GM23338 (cell line): ENCODE results near the gene SLC22A17. TPM values are rescaled to one million over a fixed set of nuclear protein-coding genes. Genes with fewer than 3 reads are reported as not detected.

Experiments
- ATAC-seq: fragments of 200-7000 bp; cut with Tn5 transposase; 3 replicates; pipeline ENCODE4 v1.9.1; 2020
- DNase-seq: peaks from one replicate; pipeline ENCODE4 v3.0.0-alpha.2; 2015; ENCODE audit warnings: low spot score
- H2AFZ ChIP-seq: fragments of 200-600 bp; sonication (generic); 2 replicates; pipeline ENCODE4 v1.8.0; 2016; ENCODE audit warnings: antibody characterized with exemption, mild to moderate bottlenecking, moderate library complexity
- H3F3A ChIP-seq: fragments of 200-600 bp; sonication (generic); replicated peaks from 2 replicates; pipeline ENCODE4 v1.8.0; 2017; ENCODE audit warnings: antibody characterized with exemption, mixed run types, low read depth
- H3K27ac ChIP-seq: fragments of 200-600 bp; sonication (generic); 2 replicates; pipeline ENCODE4 v1.6.1; 2016; ENCODE audit warnings: low read depth
- H3K27me3 ChIP-seq: fragments of 200-600 bp; sonication (generic); 2 replicates; pipeline ENCODE4 v1.8.0; 2016; ENCODE audit warnings: mild to moderate bottlenecking, mixed run types, moderate library complexity; ENCODE audit not compliant: insufficient read depth
- H3K36me3 ChIP-seq: fragments of 200-600 bp; sonication (generic); 2 replicates; pipeline ENCODE4 v1.8.0; 2016; ENCODE audit warnings: mild to moderate bottlenecking; ENCODE audit not compliant: insufficient read depth
- H3K4me1 ChIP-seq: fragments of 200-600 bp; sonication (generic); 2 replicates; pipeline ENCODE4 v1.8.0; 2016; ENCODE audit warnings: mild to moderate bottlenecking, moderate library complexity; ENCODE audit not compliant: insufficient read depth
- H3K4me2 ChIP-seq: fragments of 200-600 bp; sonication (generic); 2 replicates; pipeline ENCODE4 v1.7.1; 2017; ENCODE audit warnings: mixed run types
- H3K4me3 ChIP-seq: fragments of 200-600 bp; sonication (generic); 2 replicates; pipeline ENCODE4 v1.6.1; 2016; ENCODE audit warnings: mixed run types
- H3K79me2 ChIP-seq: fragments of 200-600 bp; sonication (generic); replicated peaks from 2 replicates; pipeline ENCODE4 v1.8.0; 2017; ENCODE audit warnings: mild to moderate bottlenecking; ENCODE audit not compliant: insufficient read depth
- H3K9me2 ChIP-seq: fragments of 200-600 bp; sonication (generic); 2 replicates; pipeline ENCODE4 v1.8.0; 2017; ENCODE audit not compliant: insufficient read depth
- H4K20me1 ChIP-seq: fragments of 200-600 bp; sonication (generic); replicated peaks from 2 replicates; pipeline ENCODE4 v1.8.0; 2017; ENCODE audit warnings: mild to moderate bottlenecking; ENCODE audit not compliant: insufficient read depth
- H3K27ac Mint-ChIP-seq: 2 replicates; pipeline ENCODE4 v1.8.0; 2020; ENCODE audit warnings: inconsistent platforms, mild to moderate bottlenecking, moderate library complexity, mixed read lengths
- H3K27me3 Mint-ChIP-seq: 3 replicates; pipeline ENCODE4 v1.8.0; 2022; ENCODE audit warnings: low read depth, mild to moderate bottlenecking, moderate library complexity, mixed read lengths, inconsistent platforms; ENCODE audit not compliant: insufficient read depth, poor library complexity
- H3K36me3 Mint-ChIP-seq: 3 replicates; pipeline ENCODE4 v1.8.0; 2021; ENCODE audit warnings: low read depth, mild to moderate bottlenecking, inconsistent platforms, moderate library complexity, mixed read lengths
- H3K4me1 Mint-ChIP-seq: 3 replicates; pipeline ENCODE4 v1.8.0; 2020; ENCODE audit warnings: mild to moderate bottlenecking, inconsistent platforms, mixed read lengths
- H3K4me3 Mint-ChIP-seq: 3 replicates; pipeline ENCODE4 v1.8.0; 2021; ENCODE audit warnings: moderate library complexity, mild to moderate bottlenecking, inconsistent platforms, mixed read lengths
- H3K9me3 Mint-ChIP-seq: 3 replicates; pipeline ENCODE4 v1.8.0; 2020; ENCODE audit warnings: moderate library complexity, mild to moderate bottlenecking, inconsistent platforms, mixed read lengths
- CREB1 ChIP-seq: fragments of 250-450 bp; sonication (Bioruptor Pico); IDR thresholded peaks from 2 replicates; pipeline ENCODE4 v1.5.0; 2020; ENCODE audit warnings: low read depth, mild to moderate bottlenecking, moderate library complexity
- ETS1 ChIP-seq: IDR thresholded peaks from 2 replicates; pipeline ENCODE4 v1.6.1; 2016; ENCODE audit warnings: antibody characterized with exemption
- EZH2 ChIP-seq: fragments of 200-600 bp; sonication (generic); IDR thresholded peaks from one replicate; pipeline ENCODE4 v1.8.0; 2017; ENCODE audit warnings: antibody characterized with exemption, mild to moderate bottlenecking, low read depth; ENCODE audit not compliant: unreplicated experiment
- EZH2phosphoT487 ChIP-seq: fragments of 200-600 bp; sonication (generic); IDR thresholded peaks from one replicate; pipeline ENCODE4 v1.8.1; 2018; ENCODE audit warnings: antibody characterized with exemption; ENCODE audit not compliant: unreplicated experiment
- JUNB ChIP-seq: IDR thresholded peaks from one replicate; pipeline ENCODE4 v1.6.1; 2016; ENCODE audit warnings: antibody characterized with exemption; ENCODE audit not compliant: unreplicated experiment
- POLR2AphosphoS5 ChIP-seq: IDR thresholded peaks from 2 replicates; pipeline ENCODE4 v1.6.1; 2016; ENCODE audit warnings: antibody characterized with exemption, low read depth
- ZNF114 ChIP-seq: fragments of 250-450 bp; sonication (Bioruptor Pico); IDR thresholded peaks from 2 replicates; pipeline ENCODE4 v1.5.0; 2020; ENCODE audit warnings: mild to moderate bottlenecking, moderate library complexity
- ZNF331 ChIP-seq: fragments of 250-450 bp; sonication (Bioruptor Pico); IDR thresholded peaks from 2 replicates; pipeline ENCODE4 v1.5.0; 2020; ENCODE audit warnings: low read depth, mild to moderate bottlenecking, moderate library complexity
- ZNF462 ChIP-seq: fragments of 250-450 bp; sonication (Bioruptor Pico); IDR thresholded peaks from 2 replicates; pipeline ENCODE4 v1.5.0; 2020; ENCODE audit warnings: mild to moderate bottlenecking, moderate library complexity
- polyA plus RNA-seq: library from polyadenylated mRNA; unstranded; fragments of >200 nt; fragmentation: Nextera tagmentation; extraction: Ambion mirVana; gene quantifications from 2 replicates; pipeline ENCODE4 v1.2.1, GENCODE V29; 2016
- total RNA-seq: library from RNA; depleted of rRNA; stranded (reverse); fragments of >200 nt; shearing (Covaris generic); gene quantifications from 2 replicates; pipeline ENCODE4 v1.2.3, GENCODE V29; 2014
- TF ChIP-seq, protein P1 (sequence below): IDR thresholded peaks from one replicate; pipeline ENCODE4 v1.6.1; 2018; ENCODE audit warnings: antibody characterized with exemption; ENCODE audit not compliant: unreplicated experiment

Gene SLC22A17
- total and polyA plus RNA-seq, 2 experiments from 2014 or later: 28.6 to 56.6 TPM

- Histone ChIP-seq H3K79me2 (no peaks in the 10 kb centered on the region), H3K4me2 (peak overlapping the region; percentile 78), H3K9me2 (no peaks in the 10 kb centered on the region), H3K4me3 (no peak overlapping the region), H2AFZ (peak overlapping the region; percentile 95; the same call in 1 of the 2 replicates), H3F3A (no peaks in the 10 kb centered on the region), H3K4me1 (peaks cover 9% of the 10 kb centered on the region; the same call in 1 of the 2 replicates), H3K27me3 (peaks cover 31% of the 10 kb centered on the region; the same call in 1 of the 2 replicates), H4K20me1 (no peaks in the 10 kb centered on the region; the same call in 1 of the 2 replicates), H3K27ac (no peak overlapping the region), H3K36me3 (no peaks in the 10 kb centered on the region)
- no peak overlapping the region for H3K27ac Mint-ChIP-seq
- DNase-seq (no peak), ATAC-seq (no peak)
- H3K27me3 Mint-ChIP-seq: peaks cover 29% of the 10 kb centered on the region
- H3K4me1 Mint-ChIP-seq: peaks cover 17% of the 10 kb centered on the region; the same call in 2 of the 3 replicates
- H3K4me3 Mint-ChIP-seq: no peak overlapping the region
- H3K9me3 Mint-ChIP-seq: no peaks in the 10 kb centered on the region
- TF ChIP-seq EZH2phosphoT487: no peak
- H3K36me3 Mint-ChIP-seq: no peaks in the 10 kb centered on the region
These were observed 23.0 kb upstream of the SLC22A17 start for GRCh38 chr14:23375527-23376251.

DNA sequence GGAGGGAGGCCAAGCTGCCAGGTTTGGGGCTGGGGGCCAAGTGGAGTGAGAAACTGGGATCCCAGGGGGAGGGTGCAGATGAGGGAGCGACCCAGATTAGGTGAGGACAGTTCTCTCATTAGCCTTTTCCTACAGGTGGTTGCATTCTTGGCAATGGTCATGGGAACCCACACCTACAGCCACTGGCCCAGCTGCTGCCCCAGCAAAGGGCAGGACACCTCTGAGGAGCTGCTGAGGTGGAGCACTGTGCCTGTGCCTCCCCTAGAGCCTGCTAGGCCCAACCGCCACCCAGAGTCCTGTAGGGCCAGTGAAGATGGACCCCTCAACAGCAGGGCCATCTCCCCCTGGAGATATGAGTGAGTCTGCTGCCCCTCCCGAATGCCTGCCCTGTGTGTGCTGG, 20.4 kb upstream of the SLC22A17 start:
- Mint-ChIP-seq H3K27me3 (peaks cover 22% of the 10 kb centered on the region), H3K4me1 (peaks cover 11% of the 10 kb centered on the region; the same call in 2 of the 3 replicates), H3K9me3 (no peaks in the 10 kb centered on the region), H3K36me3 (no peaks in the 10 kb centered on the region), H3K4me3 (no peak overlapping the region), H3K27ac (no peak overlapping the region)
- peaks cover 4% of the 10 kb centered on the region; the same call in 1 of the 2 replicates for H3K9me2 ChIP-seq
- no peak overlapping the region for H3K4me3 ChIP-seq
- H3K4me1 ChIP-seq: peaks cover 9% of the 10 kb centered on the region; the same call in 1 of the 2 replicates
- peaks cover 26% of the 10 kb centered on the region for H3K27me3 ChIP-seq
- TF ChIP-seq JUNB (no peak), POLR2AphosphoS5 (no peak), ETS1 (no peak), EZH2phosphoT487 (no peak), CREB1 (no peak), ZNF331 (no peak), EZH2 (no peak), ZNF462 (CRISPR knock-in tag) (no peak), ZNF114 (no peak)
- TF ChIP-seq, protein P1, sequence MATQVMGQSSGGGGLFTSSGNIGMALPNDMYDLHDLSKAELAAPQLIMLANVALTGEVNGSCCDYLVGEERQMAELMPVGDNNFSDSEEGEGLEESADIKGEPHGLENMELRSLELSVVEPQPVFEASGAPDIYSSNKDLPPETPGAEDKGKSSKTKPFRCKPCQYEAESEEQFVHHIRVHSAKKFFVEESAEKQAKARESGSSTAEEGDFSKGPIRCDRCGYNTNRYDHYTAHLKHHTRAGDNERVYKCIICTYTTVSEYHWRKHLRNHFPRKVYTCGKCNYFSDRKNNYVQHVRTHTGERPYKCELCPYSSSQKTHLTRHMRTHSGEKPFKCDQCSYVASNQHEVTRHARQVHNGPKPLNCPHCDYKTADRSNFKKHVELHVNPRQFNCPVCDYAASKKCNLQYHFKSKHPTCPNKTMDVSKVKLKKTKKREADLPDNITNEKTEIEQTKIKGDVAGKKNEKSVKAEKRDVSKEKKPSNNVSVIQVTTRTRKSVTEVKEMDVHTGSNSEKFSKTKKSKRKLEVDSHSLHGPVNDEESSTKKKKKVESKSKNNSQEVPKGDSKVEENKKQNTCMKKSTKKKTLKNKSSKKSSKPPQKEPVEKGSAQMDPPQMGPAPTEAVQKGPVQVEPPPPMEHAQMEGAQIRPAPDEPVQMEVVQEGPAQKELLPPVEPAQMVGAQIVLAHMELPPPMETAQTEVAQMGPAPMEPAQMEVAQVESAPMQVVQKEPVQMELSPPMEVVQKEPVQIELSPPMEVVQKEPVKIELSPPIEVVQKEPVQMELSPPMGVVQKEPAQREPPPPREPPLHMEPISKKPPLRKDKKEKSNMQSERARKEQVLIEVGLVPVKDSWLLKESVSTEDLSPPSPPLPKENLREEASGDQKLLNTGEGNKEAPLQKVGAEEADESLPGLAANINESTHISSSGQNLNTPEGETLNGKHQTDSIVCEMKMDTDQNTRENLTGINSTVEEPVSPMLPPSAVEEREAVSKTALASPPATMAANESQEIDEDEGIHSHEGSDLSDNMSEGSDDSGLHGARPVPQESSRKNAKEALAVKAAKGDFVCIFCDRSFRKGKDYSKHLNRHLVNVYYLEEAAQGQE: no peak
- H3K27ac ChIP-seq: no peak overlapping the region
- no peaks in the 10 kb centered on the region for H4K20me1 ChIP-seq
- ATAC-seq (no peak), DNase-seq (no peak)
- no peaks in the 10 kb centered on the region for H3K36me3 ChIP-seq
- H3K4me2 ChIP-seq: no peak overlapping the region
- no peak overlapping the region for H2AFZ ChIP-seq
- H3K79me2 ChIP-seq: no peaks in the 10 kb centered on the region
- no peaks in the 10 kb centered on the region for H3F3A ChIP-seq
